Esophagus muscularis mucosa (tissue), 4 donors: ENCODE data around the gene PFKFB3. TPM values are rescaled to one million over a fixed set of nuclear protein-coding genes. Genes with fewer than 3 reads are reported as not detected.

Experiments used
- DNase-seq: peaks from one replicate; pipeline ENCODE4 v3.0.0-alpha.2; 2017; ENCODE audit errors: extremely low spot score
- H3K27ac ChIP-seq, 4 donors: fragments of 200-600 bp; sonication (generic); replicated peaks in 1 of 4; 1 replicate in 3 of 4; 2 replicates in 1 of 4; pipeline ENCODE4 v1.5.1; 2016 to 2019; ENCODE audit warnings: mild to moderate bottlenecking in 1 of 4
- H3K27me3 ChIP-seq, 4 donors: fragments of 200-600 bp; sonication (generic); one replicate each; pipeline versions ENCODE4 v1.5.1 to v1.6.0; 2016 to 2019
- H3K36me3 ChIP-seq, 4 donors: fragments of 200-600 bp; sonication (generic); one replicate each; pipeline ENCODE4 v1.5.1; 2016 to 2019
- H3K4me1 ChIP-seq, 4 donors: fragments of 200-600 bp; sonication (generic); one replicate each; pipeline ENCODE4 v1.5.1; 2016 to 2019
- H3K4me3 ChIP-seq, 4 donors: fragments of 200-600 bp; sonication (generic); 1 replicate in 2 of 4; 2 replicates in 2 of 4; pipeline ENCODE4 v1.5.1; 2016 to 2019; ENCODE audit warnings: mild to moderate bottlenecking in 4 of 4, moderate library complexity in 1 of 4
- H3K9me3 ChIP-seq, 4 donors: fragments of 200-600 bp; sonication (generic); 1 replicate in 3 of 4; 2 replicates in 1 of 4; pipeline ENCODE4 v1.5.1; 2016 to 2019
- CTCF ChIP-seq, 3 experiments: fragments of 200-600 bp in 2 of 3; fragments of 450-650 bp in 1 of 3; sonication (generic) in 2 of 3; IDR thresholded peaks; one replicate each; pipeline ENCODE4 v1.5.1; 2017 to 2019; ENCODE audit warnings: antibody characterized with exemption in 3 of 3, mild to moderate bottlenecking in 2 of 3, moderate library complexity in 1 of 3
- EP300 ChIP-seq: sonication (generic); formaldehyde crosslinking; IDR thresholded peaks from one replicate; pipeline ENCODE4 v1.6.1; 2017; ENCODE audit warnings: antibody characterized with exemption
- POLR2A ChIP-seq: fragments of 450-650 bp; IDR thresholded peaks from one replicate; pipeline ENCODE4 v1.6.1; 2017; ENCODE audit warnings: antibody characterized with exemption, moderate library complexity, mild to moderate bottlenecking, low read depth
- POLR2AphosphoS5 ChIP-seq, 2 donors: sonication (generic); formaldehyde crosslinking; IDR thresholded peaks; one replicate each; pipeline ENCODE4 v1.6.1; 2017; ENCODE audit warnings: antibody characterized with exemption in 2 of 2
- WGBS: methylation state at CpG from one replicate; pipeline ENCODE4 v1.1.5; 2018; 5-methylcytosine and 5-hydroxymethylcytosine counted together
- intact Hi-C: fragments of 100-400 bp; cut with DNase I; formaldehyde crosslinking; loops from one replicate; pipeline ENCODE4 v1.15.1; 2023
- total RNA-seq, 4 donors: library from RNA; depleted of rRNA; stranded (reverse); fragments of >200 nt; gene quantifications; one replicate each; pipeline versions ENCODE4 v1.1.0 to v1.2.1, GENCODE V29; 2016

Gene PFKFB3
- total RNA-seq, 4 donors from 2014 or later = 22.4 to 49.1 (median 37.9) TPM

DNA sequence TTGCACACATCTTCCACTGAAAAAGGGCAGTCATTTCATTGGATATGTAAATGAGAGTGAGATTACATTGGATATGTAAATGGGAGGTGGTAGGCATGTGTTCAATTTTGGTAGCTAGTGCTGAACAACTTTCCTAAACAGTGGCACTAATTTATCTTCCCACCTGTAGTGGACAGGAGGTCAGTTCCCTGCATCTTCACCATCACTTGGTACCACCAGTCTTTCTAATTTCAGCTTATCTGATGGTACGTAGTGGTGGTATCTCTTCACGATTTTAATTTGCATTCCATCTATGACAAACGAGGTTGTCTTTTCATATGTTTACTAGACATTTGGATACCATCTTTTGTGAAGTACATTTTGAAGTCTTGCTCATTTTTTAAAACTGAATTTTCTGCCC is 58.1 kb downstream of the PFKFB3 start:
- 88% methylated on average over 3 of the region's 3 CpGs for WGBS
- no peak for TF ChIP-seq CTCF (IDR thresholded peaks at IDR 0.05)
- TF ChIP-seq POLR2A = no peak
- no peak for TF ChIP-seq POLR2AphosphoS5 (IDR thresholded peaks at IDR 0.05)
- no peak for TF ChIP-seq EP300

DNA sequence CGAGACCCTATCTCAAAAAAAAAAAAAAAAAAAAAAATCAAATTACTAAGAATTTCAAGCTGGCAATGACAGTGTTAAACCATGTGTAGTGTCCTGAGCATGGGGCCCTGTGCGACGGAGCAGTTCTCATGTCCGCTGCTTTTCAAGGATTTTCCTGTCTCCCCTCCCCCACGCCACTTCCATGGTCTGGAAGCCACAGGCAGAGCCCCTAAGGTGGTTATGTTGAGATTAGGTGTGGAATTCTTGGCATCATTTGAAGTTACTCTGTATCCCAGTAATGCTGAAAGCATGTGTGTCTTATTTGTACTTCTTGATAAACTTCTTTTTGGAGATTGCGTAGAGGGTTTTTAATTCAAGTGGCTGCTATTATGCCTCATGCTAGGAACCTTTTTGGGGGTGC is 65.2 kb downstream of the PFKFB3 start:
- no peak for DNase-seq
- Histone ChIP-seq H3K4me1 (no peaks in the 10 kb centered on the region), H3K9me3 (no peaks in the 10 kb centered on the region), H3K27me3 (no peaks in the 10 kb centered on the region), H3K27ac (no peak overlapping the region), H3K4me3 (no peak overlapping the region), H3K36me3 (no peaks in the 10 kb centered on the region)
- TF ChIP-seq POLR2AphosphoS5 (IDR thresholded peaks at IDR 0.05) (no peak), POLR2A (no peak), EP300 (no peak), CTCF (IDR thresholded peaks at IDR 0.05) (no peak)
- intact Hi-C loops = no loop called here
- WGBS = 57% methylated on average over 6 of the region's 6 CpGs

More for the DNA sequence above, 58.1 kb downstream of the PFKFB3 start:
- intact Hi-C loops = no loop called here
- DNase-seq = no peak
- H3K4me1 ChIP-seq = no peaks in the 10 kb centered on the region
- no peaks in the 10 kb centered on the region for H3K27me3 ChIP-seq
- H3K36me3 ChIP-seq = peaks cover 0 to under 1% (median 0%) of the 10 kb centered on the region in 4 donors
- H3K27ac ChIP-seq = no peak overlapping the region
- no peak overlapping the region for H3K4me3 ChIP-seq
- peaks cover 0 to 4% (median 0%) of the 10 kb centered on the region in 4 donors for H3K9me3 ChIP-seq

DNA sequence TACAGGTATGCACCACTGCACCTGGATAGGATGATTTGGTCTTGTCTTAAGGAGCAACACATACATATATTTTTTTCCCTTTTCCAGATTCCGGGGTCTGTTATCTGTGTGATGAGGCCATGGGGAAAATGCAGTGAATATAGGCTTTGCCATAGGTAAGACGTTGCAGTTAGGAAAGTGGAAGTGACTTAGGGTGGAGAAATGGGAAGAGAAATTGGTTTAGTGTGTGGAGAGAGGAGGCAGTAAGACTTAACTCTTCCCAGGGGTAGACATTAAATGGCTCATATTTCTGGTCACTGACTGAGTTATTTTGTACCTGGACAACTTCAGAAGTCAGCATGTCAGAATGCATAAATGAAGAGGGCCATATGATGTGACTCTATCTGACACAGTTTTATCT is 66.7 kb downstream of the PFKFB3 start:
- no peak overlapping the region for H3K27ac ChIP-seq
- WGBS = 80% methylated on average over 2 of the region's 2 CpGs

DNA sequence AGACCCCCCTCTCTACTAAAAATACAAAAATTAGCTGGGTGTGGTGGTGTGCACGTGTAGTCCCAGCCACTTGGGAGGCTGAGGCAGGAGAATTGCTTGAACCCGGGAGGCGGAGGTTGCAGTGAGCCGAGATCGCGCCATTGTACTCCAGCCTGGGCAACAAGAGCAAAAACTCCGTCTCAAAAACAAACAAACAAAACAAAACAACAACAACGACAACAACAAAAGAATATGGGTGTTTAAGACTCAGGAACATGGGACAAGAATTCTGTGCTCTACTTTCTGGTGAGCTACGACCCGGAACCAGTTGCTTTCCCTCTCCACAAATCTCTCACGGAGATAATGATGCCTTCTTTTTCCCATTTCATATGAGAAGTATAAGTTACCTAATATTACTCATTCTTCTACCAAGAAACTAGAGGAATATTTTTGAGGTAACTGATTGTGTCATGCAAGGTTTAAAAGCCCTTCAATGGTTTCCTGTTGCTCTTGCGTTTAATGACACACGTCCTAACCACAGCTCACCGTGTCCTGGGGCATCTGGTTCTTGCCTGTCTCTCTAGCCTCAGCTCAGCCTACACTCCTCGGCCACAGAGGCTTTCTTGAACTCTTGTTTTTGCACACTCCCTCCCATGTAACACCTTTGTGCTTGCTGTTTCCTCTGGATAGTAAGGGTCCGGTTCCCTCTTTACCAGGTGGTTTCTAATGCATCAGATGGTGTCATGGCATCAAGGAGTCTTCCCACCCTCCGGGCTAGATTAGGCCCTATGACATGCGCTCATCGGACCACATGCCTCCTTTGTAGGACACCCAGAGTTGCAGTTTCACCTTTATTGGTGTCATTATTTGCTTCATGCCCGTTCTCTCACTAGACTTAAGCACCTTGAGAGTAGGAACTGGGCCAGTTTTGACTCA is 67.5 kb downstream of the PFKFB3 start:
- H3K4me3 ChIP-seq = no peak overlapping the region
- H3K4me1 ChIP-seq = peaks cover 5 to 15% (median 11%) of the 10 kb centered on the region in 4 donors
- H3K9me3 ChIP-seq = no peaks in the 10 kb centered on the region
- no peaks in the 10 kb centered on the region for H3K27me3 ChIP-seq
- H3K36me3 ChIP-seq = no peaks in the 10 kb centered on the region
- TF ChIP-seq POLR2AphosphoS5 (IDR thresholded peaks at IDR 0.05) = no peak
- TF ChIP-seq POLR2A = no peak
- TF ChIP-seq EP300 = no peak
- no peak for TF ChIP-seq CTCF (IDR thresholded peaks at IDR 0.05)
- no peak for DNase-seq
- H3K27ac ChIP-seq = no peak overlapping the region
- intact Hi-C loops = no loop called here
- 93% methylated on average over 20 of the region's 20 CpGs for WGBS

More for the DNA sequence above, 66.7 kb downstream of the PFKFB3 start:
- Histone ChIP-seq H3K27me3 (no peaks in the 10 kb centered on the region), H3K9me3 (no peaks in the 10 kb centered on the region), H3K36me3 (no peaks in the 10 kb centered on the region), H3K4me1 (peaks cover 0 to 10% (median 7%) of the 10 kb centered on the region in 4 donors), H3K4me3 (no peak overlapping the region)
- no peak for DNase-seq
- TF ChIP-seq EP300 = no peak
- TF ChIP-seq CTCF (IDR thresholded peaks at IDR 0.05) = no peak
- TF ChIP-seq POLR2AphosphoS5 (IDR thresholded peaks at IDR 0.05) = no peak
- no peak for TF ChIP-seq POLR2A
- intact Hi-C loops = no loop called here
